A549 (cell line): Measurements from ENCODE around the gene PPP1R9A.

Experiments used
- EP300 ChIP-seq, 2 experiments: fragments of >200 bp; sonication (Bioruptor Twin); formaldehyde crosslinking; IDR thresholded peaks; 2 replicates in 1 of 2; 3 replicates in 1 of 2; pipeline ENCODE4 v1.6.1; 2016 to 2017
- ESRRA ChIP-seq: fragments of 150-350 bp; IDR thresholded peaks from 2 replicates; pipeline ENCODE4 v1.6.1; 2014; ENCODE audit warnings: mild to moderate bottlenecking, low read length, borderline replicate concordance
- JUN ChIP-seq, 2 experiments: fragments of >200 bp; sonication (Bioruptor Twin); formaldehyde crosslinking; IDR thresholded peaks; 2 replicates in 1 of 2; 3 replicates in 1 of 2; pipeline ENCODE4 v1.6.1; 2016 to 2017
- JUNB ChIP-seq: fragments of >200 bp; sonication (Bioruptor Twin); formaldehyde crosslinking; IDR thresholded peaks from 2 replicates; pipeline ENCODE4 v1.6.1; 2016
- MAFK ChIP-seq: fragments of 450-650 bp; IDR thresholded peaks from 2 replicates; pipeline ENCODE4 v1.6.1; 2014; ENCODE audit not compliant: partially characterized antibody
- MYC ChIP-seq: IDR thresholded peaks from 2 replicates; pipeline ENCODE4 v1.6.1; 2012; ENCODE audit warnings: mild to moderate bottlenecking, inconsistent platforms, low read length, improper control_type of control experiment, borderline replicate concordance
- POLR2A ChIP-seq: IDR thresholded peaks from 2 replicates; pipeline ENCODE4 v1.6.1; 2012; ENCODE audit warnings: mild to moderate bottlenecking, low read length
- REST ChIP-seq: fragments of 200-600 bp; sonication (generic); IDR thresholded peaks from 2 replicates; pipeline ENCODE4 v1.6.1; 2016; ENCODE audit warnings: antibody characterized with exemption, mild to moderate bottlenecking, moderate library complexity
- RNF2 ChIP-seq: fragments of 200-600 bp; sonication (generic); IDR thresholded peaks from 2 replicates; pipeline ENCODE4 v1.6.1; 2016; ENCODE audit warnings: low read depth, mild to moderate bottlenecking, antibody characterized with exemption, moderate library complexity, borderline replicate concordance
- SMC3 ChIP-seq: fragments of >200 bp; sonication (Bioruptor Twin); formaldehyde crosslinking; IDR thresholded peaks from 3 replicates; pipeline ENCODE4 v1.6.1; 2018; ENCODE audit warnings: inconsistent platforms
- SREBF2 ChIP-seq: fragments of 450-650 bp; IDR thresholded peaks from 2 replicates; pipeline ENCODE4 v1.6.1; 2014; ENCODE audit warnings: mild to moderate bottlenecking, moderate library complexity
- ZFP36 ChIP-seq: fragments of 450-650 bp; IDR thresholded peaks from 2 replicates; pipeline ENCODE4 v1.6.1; 2014; ENCODE audit warnings: borderline replicate concordance; ENCODE audit not compliant: partially characterized antibody
- TF ChIP-seq, protein P1 (sequence below): fragments of >200 bp; sonication (Bioruptor Twin); formaldehyde crosslinking; IDR thresholded peaks from 3 replicates; pipeline ENCODE4 v1.5.1; 2016

- TF ChIP-seq POLR2A = no peak
- no peak for TF ChIP-seq JUNB
- TF ChIP-seq ZFP36 = no peak
- TF ChIP-seq, protein P1, sequence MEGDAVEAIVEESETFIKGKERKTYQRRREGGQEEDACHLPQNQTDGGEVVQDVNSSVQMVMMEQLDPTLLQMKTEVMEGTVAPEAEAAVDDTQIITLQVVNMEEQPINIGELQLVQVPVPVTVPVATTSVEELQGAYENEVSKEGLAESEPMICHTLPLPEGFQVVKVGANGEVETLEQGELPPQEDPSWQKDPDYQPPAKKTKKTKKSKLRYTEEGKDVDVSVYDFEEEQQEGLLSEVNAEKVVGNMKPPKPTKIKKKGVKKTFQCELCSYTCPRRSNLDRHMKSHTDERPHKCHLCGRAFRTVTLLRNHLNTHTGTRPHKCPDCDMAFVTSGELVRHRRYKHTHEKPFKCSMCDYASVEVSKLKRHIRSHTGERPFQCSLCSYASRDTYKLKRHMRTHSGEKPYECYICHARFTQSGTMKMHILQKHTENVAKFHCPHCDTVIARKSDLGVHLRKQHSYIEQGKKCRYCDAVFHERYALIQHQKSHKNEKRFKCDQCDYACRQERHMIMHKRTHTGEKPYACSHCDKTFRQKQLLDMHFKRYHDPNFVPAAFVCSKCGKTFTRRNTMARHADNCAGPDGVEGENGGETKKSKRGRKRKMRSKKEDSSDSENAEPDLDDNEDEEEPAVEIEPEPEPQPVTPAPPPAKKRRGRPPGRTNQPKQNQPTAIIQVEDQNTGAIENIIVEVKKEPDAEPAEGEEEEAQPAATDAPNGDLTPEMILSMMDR = no peak
- no peak for TF ChIP-seq JUN (IDR thresholded peaks at IDR 0.05)
- no peak for TF ChIP-seq SMC3
- no peak for TF ChIP-seq SREBF2
- no peak for TF ChIP-seq RNF2
- no peak for TF ChIP-seq MAFK
- no peak for TF ChIP-seq ESRRA
- TF ChIP-seq MYC = no peak
- TF ChIP-seq REST = no peak
- TF ChIP-seq EP300 (IDR thresholded peaks at IDR 0.05) = no peak
These were observed 283.1 kb downstream of the PPP1R9A start for GRCh38 chr7:95190515-95190914.
